Embryonic facial prominence (tissue), 1 donor: ENCODE measurements around the gene ARHGEF4.
"Not testable (repeated sequence)": the region's sequence is repeated elsewhere in the genome, so short reads cannot be mapped to it uniquely, and the experiment has no call there.

Experiments
- DNase-seq: peaks from one replicate; pipeline ENCODE4 v3.0.0-alpha.2; 2016; ENCODE audit errors: extremely low spot score

ARHGEF4 gene

DNA sequence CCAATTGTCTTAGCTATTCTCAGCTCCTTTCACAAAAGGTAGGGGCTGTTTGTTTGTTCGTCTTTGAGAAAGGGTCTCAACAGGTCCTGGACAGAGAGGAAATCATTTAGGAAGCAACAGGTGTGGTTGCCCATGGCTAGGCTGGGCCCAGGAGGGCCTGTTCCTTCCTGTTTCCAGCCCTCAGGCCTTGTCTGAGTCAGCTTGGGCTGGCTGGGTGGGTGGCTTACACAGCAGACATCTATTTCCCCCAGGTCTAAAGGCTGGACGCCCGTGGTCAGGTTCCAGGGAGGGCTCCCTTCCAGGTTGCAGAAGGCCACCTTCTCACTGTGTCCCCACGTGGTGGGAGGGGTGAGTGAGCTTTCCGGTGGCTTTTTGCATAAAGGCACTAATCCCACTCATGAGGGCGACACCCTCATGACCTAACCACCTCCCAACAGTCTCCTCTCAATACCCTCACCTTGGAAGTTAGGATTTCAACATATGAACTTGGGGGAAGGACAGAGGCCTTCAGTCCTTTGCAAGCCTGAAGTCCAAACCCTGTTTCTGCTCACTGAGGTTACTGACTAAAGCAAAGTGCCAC lies 45.5 kb downstream of the ARHGEF4 start:
- DNase-seq = no peak

DNA sequence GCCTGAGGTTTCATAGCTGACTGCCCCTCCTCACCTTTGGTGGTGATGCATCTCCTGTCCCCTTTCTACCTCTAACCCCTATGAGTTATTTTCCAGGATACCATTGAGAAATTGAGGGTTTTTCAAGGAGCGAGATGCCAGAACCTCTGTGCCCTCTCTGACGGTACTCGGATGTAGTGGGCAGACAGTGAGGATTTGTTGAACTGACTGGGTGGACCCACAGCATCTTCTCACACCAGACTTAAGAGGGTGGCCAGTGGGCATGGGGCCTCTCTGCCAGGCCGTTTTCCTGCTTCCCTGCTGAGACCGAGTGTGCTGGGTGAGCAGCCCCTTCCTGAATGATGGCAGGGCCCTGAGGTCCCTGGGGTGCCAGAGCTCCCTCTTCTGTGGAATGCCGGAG lies 46.3 kb downstream of the ARHGEF4 start:
- DNase-seq = no peak

DNA sequence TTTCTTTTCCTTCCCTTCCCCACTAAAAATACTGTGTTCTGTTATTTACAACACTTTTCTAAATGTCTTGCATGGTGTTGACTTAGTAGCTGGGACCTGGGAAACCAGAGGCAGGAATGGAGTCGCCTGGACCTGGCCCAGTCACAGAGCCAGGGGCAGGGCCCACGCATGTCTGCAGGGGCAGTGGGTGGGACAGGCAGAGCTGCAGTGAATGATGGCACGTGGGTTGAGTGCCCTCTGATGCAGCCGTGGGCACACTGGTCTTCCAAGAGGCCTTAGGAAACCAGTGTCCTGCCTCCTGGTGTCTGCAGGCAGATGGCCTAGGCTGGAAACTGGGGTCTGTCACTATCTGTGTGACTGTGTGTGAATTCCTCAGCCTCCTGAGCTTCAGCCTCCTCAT lies 46.8 kb downstream of the ARHGEF4 start:
- no peak for DNase-seq

DNA sequence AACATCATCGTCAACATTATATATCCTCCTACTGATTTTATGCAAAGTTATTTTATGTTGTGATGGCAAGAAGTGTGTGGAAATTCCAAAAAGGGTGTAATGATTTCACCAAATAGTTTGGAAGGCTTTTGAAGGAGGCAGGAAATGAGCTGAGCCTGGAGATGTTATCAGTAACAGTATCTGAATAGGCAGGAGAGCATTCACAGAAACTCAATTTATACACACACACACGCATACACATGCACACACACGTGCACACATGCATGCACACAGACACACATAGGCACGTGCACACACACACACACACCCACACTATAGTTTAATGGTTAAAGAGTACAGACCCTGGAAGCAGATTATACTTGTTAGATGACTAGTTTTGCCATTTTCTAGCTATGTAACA lies 47.3 kb downstream of the ARHGEF4 start:
- no peak for DNase-seq

DNA sequence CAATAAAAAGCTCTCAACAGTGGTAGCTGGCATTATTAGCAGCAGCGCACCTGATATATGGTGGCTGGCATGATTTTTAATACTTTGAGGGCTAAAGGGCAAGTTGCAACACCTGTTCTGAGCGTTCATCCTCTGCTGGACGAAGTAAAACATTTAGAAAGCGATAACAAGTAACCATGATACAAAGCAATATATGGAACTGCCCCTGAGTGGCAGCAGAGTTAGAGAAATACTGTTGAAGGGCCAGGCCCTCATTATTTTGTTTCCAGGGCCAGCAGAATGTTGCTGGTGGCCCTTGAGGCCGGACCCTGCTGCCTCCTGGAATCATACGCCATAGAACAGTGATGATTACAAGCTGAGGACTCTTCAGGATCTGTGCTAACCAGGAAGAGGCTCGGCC lies 47.8 kb downstream of the ARHGEF4 start:
- DNase-seq = no peak

DNA sequence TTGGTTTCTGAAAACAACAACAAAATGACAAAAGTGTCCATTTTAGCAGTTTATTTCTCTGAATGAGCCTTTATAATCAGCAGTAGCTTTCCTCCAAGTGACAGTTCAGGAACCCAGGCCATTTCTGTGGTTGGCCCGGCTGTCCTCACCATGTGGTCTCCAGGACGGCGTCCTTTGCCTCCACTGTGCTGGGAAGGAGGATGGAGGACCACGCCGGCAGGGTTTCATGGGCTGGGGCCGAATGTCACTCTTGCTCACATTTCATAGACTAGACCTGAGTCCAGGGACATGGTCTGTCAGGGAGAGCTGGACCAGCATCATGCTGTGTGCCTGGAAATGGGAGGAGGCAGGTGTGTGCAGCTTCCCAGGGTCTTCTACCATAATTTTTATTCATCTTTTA lies 50.9 kb downstream of the ARHGEF4 start:
- DNase-seq = no peak

DNA sequence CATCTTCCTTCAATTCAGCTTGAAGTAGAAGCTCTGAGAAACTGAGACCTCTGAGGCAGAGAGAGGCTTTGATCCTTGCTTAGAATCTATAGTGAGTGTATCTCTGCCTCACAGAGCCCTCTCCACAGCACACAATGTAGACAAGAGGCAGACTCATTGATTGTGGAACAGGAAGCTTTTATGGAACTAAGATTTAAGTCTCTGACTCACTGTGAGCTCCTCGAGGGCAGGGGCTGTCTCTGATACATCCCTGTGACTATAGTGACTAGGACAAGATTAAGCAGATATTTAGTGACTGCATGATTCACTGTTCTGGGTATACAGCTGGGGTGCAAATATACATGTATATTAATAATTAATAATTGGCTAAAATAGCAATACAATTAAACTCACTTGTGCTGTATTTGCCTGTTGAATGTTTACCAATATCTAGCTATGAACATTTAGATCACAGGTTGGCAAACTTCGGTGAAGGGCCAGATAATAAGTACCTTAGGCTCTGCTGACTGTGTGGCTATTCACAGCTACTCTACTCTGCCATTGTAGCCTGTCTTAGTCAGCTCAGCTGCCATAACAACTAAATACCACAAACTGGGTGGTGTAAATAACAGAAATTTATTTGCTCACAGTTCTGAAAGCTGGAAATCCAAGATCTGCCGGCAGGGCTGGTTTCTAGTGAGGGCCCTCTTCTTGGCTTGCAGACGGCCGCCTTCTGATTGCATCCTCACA lies 54.4 kb downstream of the ARHGEF4 start:
- no peak for DNase-seq

DNA sequence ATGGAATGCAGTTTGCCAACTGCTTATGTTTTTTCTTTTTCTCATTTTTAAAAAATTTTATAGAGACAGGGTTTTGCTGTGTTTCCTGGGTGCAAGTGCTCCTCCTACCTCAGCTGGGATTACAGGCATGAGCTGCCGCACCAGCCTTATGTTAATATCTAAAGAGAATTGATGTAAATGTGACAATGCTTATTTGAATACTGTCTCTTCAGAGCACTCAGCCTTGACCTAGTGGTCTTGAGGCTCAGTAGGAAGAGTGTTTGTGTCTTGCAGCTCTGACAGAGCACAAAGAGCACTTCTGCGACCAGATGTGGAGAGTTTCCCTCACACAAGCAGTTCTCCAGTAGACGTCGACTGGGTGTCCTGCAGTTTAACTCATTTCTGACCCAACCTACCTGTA lies 55.3 kb downstream of the ARHGEF4 start:
- DNase-seq = no peak

DNA sequence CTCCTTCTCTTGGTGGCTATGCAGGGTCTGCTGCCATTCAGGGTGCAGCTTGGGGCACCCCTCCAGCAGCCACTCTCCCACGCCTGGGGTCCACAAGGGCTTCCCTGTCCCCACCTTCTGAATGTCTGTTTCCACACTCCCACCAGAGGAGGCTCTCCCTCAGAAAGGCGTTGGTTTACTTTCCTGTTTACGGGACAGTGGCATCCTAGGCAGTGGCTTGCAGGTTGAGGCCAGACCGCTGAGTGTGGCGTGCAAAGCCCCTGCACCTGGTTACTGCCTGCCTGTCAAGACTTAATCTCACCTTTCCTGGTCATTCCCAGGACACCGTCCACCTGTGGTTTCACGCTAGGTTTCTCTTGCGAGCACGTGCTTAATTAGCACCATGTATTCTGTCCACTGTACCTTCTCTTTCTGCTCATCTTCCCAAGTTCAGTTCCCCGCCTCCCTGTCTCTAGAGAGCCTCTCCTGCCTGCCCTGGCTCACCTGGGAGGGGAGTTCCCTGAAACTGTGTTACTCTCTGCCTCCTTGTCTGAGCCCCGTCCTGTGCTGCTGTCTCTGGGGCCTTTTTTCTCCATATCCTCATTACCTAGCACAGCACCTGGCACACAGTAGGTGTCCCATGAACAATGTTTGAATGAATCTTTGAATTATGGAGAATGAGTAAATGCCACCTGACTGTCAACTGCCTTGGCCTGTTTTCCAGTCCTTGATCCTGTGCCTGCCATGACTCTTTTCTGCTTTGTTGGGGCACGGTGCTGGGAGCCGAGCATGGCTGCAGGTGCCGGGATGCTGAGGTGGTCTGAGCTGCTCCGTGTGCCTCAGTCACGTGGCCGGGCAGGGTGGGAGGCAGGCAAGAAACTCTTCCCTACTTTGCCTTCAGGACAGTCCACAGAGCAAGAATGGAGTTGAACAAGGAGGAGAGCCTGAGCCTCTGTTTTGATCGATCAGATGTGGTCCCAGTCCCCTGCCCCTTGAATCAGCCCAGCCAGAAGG lies 56.4 kb downstream of the ARHGEF4 start:
- DNase-seq = no peak

DNA sequence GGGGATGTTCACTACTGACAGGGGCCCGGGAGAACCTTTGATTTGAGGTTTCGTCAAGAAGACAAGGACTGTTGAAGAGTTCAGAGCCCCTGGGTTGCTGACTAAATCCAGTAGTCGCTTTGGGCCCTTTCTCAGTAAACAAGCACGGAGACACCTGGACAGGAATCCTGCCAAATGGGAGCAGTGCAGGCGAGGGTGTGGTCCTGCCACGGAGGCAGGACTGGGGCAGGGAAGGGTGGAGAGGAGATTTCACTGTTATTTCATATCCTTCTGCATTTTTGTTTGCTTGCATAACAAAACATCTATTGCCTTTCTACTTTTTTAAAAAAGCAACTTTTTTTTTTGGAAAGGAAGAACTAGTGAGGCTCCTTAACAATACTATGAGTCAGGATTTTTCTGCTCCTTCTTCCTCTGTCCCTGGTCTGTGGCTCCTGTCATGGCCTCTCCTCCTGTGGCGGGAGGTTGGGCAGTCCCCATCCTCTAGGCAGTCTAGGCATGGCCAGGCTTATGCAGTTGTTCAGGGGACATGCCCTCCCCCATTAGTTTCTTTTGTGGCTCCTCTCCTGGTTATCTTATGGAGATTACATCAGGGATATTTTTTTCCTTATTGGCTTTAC lies 57.7 kb downstream of the ARHGEF4 start:
- DNase-seq = no peak

DNA sequence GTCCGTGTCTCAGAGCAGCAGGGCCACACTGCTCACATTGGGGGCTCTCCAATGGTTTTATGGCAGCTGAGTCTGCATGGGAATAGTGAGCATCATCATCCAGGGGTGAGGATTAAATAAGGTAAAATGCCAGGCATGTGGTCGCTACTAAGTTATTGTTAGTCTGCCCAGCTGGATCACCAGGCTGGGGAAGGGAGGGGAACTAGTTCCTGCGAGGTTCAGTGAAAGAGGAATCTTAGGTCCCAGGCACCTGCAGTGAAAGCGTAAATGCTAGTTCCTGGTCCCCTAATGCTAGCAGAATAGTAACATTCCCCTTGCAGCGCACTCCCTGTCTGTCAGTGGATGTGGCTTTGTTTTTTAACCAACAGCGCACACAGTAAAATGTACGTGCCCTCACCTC lies 60.1 kb downstream of the ARHGEF4 start:
- DNase-seq = no peak

DNA sequence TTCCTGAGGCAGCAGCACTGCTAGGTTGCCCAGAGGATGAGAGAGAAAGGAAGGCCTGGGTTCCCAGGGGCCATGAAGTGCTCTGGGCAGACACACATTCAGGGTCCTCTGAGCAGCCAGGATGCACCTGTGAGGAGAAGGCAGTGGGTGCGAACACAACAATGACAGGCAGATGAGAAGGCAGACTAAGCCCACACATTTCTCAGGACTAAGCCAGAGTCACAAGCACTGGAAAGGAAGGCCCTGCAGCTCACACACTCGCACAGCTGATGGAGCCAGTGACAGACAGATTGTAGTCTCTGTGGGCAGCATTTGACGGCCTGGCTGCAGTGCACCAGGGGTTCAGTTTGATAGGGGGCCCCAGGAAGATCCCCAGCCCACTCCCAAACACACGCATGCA lies 61.8 kb downstream of the ARHGEF4 start:
- DNase-seq = no peak

DNA sequence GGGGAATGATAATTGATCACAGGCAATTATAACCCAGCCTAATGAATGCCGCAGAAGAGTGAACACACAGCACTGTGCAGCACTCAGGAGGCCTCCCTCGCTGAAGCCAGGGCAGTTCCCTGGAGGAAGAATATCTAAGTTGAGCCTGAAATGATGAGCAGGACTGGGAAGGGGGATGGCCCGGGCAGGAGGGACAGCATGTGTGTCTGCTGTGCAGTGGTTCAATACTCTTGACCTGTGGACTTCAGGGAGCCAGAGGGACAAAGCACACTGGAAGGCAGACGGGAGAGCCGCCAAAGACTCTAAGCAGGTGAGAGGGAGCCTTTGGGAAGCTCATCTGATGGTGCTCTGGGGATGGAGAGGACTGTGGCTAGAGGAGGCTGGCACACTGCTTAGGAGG lies 62.6 kb downstream of the ARHGEF4 start:
- no peak for DNase-seq

DNA sequence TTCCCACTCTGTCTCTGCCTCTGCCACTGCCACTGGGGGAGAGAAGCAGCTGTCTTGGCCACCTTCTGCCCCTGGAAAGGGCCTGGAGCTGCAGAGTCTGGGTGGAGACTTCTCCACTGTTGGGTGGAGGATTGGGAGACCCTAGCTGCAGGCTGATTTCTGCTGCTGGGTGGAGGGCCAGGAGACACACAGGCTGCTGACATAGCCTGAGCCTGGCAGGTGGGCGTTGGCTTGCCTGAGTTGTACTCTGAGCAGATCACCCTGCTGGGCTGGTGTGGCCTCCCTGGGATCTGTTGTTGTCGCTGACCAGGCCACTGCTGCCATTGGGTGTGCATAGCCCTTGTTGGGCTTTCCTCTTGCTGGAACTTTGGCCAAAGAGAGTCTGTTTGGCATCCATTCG lies 64.3 kb downstream of the ARHGEF4 start:
- DNase-seq = no peak

DNA sequence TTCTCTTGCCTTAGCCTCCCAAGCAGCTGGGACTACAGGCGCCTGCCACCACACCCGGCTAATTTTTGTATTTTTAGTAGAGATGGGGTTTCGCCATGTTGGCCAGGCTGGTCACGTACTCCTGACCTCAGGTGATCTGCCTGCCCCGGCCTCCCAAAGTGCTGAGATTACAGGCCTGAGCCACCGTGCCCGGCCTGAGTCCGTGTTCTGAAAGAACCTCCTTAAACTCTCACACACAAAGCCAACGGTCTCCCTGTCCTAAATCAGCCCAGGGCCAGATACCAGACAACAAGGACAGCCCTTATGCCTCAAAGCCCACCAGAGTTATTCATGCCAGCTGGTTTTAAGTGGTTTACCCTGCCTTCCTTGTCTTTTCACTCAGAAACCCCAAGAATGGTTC lies 64.9 kb downstream of the ARHGEF4 start:
- DNase-seq = not testable (repeated sequence)

DNA sequence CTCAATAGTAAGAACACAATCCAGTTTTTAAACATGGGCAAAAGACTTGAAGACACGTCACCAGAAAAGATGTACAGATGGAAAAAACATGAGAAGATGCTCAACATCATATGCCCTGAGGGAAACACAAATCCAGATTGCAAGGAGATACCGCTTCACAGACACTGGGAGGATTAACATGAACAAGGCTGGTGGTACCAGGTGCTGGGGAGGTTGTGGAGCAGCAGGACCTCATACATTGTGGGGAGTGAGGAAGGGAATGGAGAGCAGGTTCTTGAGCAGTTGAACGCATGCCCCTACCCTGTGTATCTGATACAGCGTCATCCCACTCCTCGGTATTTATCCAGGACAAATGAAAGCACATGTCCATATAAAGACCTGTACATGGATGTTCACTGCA lies 72.1 kb downstream of the ARHGEF4 start:
- peak; percentile 2 for DNase-seq

DNA sequence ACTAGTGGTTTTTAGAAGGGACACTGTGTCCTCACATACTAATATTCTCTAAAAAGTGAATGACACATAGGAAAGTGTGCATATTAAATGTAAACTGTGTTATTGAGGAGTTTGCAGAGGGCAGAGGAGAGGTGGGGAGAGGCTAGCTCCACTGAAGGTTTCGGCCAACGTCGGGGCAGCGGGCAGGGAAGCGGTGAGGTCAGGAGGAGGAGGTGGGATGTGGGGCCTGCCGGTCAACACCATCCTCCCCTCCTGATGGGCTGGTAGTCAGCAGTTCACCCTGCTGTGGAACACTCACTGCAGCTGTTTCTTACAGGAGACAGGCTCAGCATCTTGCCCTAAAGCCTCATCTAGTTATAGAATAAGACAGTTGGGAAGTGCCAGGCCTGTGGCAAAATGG lies 74.2 kb downstream of the ARHGEF4 start:
- no peak for DNase-seq

DNA sequence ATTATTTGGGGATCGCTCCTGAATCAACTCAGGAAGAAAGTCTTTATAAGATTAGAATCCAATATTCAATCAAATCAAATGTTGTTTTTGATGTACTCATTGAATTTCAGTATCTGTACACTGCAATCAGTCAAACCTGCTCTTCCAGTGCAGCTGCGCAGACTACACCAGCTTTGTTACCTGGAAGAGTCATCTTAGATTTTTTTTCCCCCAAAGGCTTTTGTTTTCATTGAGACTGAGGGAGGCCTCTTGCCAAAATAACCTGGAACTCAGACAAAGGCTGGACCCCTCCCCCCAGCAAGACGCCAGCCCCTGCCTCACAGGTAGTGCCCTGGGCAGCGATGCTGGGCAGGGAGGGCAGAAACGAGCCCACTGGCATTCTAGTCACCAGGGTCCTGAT lies 74.8 kb downstream of the ARHGEF4 start:
- DNase-seq = no peak

DNA sequence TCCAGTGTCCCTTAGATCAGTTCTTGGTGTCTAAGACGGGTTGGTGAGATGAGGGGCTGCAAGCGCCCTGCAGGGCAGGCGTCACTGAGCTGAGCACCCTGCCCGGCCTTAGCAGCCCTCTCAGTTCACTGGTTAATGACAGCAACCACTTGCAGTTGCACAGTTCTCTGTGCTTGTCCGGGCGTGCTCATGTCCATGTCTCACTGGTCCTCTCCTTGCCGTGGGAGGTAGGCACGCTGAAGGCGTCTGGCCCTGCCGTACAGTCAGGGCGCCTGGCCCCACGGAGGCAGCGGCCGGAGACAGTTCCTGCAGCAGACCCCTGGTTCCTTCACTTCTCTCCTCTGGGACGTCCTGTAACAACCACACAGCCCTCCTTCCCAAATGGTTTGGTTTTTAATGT lies 75.3 kb downstream of the ARHGEF4 start:
- DNase-seq = no peak

DNA sequence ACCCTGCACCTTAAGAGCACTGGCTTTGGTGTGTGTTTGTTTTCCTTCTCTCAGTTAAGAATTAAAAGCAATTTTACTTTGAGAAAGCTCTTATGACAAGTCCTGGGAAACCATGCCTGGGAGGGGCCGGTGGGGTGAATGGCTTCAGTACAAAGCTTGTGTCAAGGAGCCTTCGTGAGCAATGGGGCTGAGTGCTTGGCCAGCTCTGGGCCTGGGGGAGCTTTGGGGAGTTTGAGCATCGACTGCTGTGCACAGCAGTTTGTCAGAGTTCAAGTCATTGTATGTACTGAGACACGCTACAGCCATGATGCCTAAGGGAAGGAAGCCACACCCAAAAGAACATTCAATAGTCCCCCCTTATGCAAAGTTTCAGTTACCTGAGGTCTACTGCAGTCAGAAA lies 75.8 kb downstream of the ARHGEF4 start:
- DNase-seq = no peak

DNA sequence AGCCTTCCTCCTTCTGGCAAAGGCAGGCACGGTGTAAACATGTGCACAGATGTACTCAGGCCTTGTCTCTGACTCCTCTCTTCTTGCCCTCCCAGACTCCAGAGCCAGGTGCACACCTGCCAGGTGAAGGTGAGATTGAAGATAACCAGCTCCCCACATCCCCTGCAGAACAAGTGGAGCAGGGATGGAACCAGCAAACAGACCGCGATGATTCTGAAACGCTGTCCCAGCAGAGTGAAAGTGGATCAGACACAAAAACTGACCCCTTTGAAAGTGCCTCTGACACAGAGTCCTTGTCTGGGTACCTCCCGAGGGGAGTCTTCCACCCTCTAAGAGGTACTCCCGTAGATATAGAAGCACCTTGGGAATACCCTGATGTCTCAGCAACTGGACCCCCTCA lies 77.2 kb downstream of the ARHGEF4 start:
- no peak for DNase-seq

DNA sequence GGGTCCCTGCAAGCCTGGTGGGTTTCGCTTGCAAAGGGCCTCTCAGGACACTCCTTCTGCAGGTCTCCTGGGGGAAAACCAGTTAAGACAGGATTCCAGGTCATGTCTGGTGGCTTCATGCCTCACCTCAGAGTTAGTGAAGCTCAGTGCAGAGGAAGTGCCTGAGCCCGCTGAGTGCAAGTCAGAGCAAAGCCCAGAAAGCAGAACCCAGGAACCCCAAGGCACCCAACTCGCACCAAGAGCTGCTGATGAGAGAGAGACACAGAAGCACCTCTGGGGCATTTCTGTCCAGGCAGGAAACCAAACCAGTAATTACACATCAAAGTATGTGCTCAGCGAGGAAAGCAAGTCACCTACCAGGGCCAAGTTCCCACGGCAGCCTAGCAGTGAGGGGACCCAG lies 78.4 kb downstream of the ARHGEF4 start:
- no peak for DNase-seq
